ENCODE data around the gene ATP9B. TPM values are rescaled to one million over a fixed set of nuclear protein-coding genes. Genes with fewer than 3 reads are reported as not detected.

The ATP9B gene
- total RNA-seq, 2 donors from 2014 or later = 27.4 to 29.2 TPM

DNA sequence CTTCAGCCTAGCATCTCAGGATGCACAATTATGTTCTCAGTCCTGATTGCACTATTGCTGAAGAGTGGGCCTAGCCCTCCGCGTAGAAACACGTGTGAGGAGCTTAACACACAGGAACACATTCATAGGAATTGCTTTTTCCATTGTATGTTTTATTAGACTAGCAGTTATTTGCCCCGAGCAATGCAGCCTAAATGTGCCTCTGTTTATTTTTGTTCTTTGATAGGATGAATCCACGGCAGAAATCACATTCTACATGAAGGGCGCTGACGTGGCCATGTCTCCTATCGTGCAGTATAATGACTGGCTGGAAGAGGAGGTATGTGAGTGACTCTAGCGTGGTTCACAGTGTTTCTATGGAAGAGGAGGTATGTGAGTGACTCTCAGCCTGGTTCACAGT is 260.6 kb downstream of the ATP9B start:
- intact Hi-C loops (cut with DNase I, micrococcal nuclease) = no loop called here
- no peak for DNase-seq
- no peak for ATAC-seq

DNA sequence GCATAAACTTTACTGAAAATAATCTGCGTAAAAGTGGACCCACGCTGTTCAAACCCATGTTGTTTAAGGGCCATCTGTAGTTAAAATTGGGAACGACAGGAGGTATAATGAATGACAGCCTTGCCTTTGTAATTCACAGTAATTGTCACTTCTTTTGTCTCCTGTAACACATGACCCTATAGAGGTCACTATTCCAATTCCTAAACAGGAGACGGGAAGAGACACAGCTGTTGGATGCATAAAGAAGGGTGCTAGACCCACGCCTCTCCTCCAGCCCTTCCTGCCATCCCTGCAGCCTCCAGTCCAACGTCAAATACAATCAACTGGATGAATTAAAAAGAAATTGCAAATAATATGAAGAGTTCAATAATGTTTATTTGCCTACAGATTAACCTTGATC is 263.5 kb downstream of the ATP9B start:
- no peak for DNase-seq
- ATAC-seq = no peak
- intact Hi-C loops (cut with DNase I, micrococcal nuclease) = no loop called here

DNA sequence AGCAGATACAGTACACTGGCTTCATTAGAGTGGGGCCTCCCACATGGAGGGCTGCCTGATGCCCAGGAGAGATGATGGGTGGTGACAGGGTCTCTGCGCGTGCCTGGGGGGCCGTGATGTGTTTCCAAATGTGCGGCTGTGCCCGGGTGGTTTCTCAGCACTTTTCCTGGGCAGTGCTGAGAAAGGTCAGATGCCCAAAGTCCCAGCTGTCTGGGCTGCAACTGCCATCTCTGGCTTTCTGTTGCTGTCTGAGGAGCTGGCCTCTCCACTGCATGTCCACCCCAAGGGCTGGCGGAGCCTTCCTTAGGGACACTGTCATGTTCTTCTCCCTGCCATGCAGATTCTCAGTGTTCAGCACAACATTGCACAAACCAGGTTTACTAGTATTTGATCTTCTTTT is 263.9 kb downstream of the ATP9B start:
- intact Hi-C loops (cut with DNase I, micrococcal nuclease) = no loop called here
- ATAC-seq (no peak), DNase-seq (no peak)

DNA sequence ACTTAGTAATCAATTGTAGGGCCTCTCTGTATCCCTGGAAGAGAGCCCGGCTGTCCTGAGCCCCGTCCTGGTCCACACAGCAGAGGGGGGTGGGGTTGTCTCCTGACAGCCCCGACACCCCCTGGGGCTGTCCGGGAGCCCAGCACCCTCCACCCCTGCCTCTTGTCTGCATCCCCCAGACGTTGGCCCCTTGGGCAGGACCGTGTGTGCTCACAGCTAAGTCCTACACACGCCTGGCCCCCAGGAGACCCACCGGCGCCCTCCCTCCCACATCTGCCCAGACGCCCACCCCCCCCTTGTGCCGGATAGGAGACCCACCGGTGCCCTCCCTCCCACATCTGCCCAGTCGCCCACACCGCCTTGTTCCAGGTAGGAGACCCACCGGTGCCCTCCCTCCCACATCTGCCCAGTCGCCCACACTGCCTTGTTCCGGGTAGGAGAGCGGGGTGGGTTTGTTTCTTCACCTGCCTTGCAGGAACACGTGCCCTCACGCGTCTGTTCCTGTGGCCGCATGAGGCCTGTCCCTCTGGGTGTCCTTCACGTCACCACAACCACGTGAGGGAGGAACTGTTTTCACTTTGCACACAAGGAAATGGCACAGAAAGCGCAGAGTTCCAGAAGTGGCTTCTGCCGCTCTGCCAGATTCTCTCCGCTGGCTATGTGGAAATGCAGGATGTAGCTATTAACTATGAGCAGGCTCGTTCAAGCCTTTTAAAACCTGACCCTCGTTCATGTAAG is 265.5 kb downstream of the ATP9B start:
- intact Hi-C loops (cut with DNase I, micrococcal nuclease) = no loop called here
- ATAC-seq (no peak), DNase-seq (no peak)

DNA sequence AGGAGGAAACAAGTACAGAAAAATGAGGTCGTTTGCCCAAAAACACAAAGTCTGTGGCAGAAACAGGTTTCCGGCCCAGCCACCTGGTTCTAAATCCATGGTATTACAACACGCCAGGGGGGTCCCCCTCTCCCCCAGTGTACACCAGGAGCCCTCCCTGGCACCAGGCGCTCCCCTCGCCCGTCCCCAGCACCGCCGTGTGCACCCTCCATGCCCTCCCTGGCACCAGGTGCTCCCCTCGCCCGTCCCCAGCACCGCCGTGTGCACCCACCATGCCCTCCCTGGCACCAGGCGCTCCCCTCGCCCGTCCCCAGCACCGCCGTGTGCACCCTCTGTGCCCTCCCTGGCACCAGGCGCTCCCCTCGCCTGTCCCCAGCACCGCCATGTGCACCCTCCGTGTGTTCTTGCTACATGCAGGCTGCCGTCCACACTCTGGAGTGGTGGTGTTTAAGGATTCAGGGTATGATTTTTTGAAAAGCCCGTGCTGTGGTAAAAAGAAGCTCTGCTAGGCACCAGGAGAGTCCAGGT is 266.7 kb downstream of the ATP9B start:
- intact Hi-C loops (cut with DNase I, micrococcal nuclease) = no loop called here
- ATAC-seq (no peak), DNase-seq (no peak)

DNA sequence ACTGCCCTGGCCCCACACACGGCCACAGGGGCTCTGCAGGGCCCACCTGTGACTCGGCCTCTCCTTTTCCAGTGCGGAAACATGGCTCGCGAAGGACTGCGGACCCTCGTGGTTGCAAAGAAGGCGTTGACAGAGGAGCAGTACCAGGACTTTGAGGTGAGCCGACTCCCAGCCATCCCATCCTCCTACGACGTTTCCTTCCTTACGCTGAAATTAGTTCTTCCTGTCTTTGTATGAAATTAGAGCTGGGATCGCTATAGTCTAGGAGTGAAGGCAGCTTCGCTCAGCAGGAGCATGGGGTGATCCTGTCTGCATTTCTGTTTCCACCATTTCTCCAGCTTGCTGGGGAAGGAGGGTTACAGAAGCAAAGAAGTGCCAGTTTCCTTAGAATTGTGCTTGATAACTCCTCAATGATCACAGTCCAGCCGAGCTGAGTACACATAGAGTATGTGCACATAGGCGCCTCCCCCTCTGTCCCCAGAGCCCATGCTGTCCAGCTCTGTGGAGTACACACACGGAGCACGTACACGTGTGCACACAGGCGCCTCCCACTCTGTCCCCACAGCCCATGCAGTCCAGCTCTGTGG is 267.5 kb downstream of the ATP9B start:
- ATAC-seq (no peak), DNase-seq (no peak)
- intact Hi-C loops (cut with DNase I, micrococcal nuclease) = no loop called here

DNA sequence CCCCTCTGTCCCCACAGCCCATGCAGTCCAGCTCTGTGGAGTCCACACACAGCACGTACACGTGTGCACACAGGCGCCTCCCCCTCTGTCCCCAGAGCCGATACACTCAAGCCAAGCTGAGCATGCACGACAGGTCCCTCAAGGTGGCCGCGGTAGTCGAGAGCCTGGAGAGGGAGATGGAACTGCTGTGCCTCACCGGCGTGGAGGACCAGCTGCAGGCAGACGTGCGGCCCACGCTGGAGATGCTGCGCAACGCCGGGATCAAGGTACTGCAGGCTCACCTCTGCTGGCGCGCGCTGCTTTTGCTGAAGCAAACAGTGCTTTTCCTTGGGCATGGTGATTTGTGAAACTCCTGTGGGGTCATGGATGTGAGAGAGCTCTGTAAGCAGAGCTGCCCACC is 268.0 kb downstream of the ATP9B start:
- ATAC-seq (no peak), DNase-seq (no peak)
- intact Hi-C loops (cut with DNase I, micrococcal nuclease) = no loop called here

DNA sequence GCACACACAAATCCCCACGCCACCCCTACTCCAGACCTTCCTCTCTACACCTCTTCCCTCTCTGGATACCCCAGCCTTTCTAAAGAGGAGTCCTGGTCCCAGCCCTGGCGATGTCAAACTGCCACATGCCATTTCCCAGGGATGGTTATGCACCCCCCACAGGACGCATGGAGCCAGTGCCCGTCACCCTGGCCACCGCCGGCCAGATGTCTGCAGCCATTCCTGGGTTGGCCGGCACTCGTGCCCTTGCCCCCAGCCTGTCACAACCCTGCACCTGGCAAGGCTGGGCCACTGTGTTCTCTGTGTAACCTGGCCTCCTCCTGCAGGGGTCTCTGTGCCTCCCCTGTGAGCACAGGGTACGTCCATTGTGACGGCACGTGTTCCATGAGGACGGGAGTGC is 268.4 kb downstream of the ATP9B start:
- intact Hi-C loops (cut with DNase I, micrococcal nuclease) = no loop called here
- DNase-seq (no peak), ATAC-seq (no peak)

DNA sequence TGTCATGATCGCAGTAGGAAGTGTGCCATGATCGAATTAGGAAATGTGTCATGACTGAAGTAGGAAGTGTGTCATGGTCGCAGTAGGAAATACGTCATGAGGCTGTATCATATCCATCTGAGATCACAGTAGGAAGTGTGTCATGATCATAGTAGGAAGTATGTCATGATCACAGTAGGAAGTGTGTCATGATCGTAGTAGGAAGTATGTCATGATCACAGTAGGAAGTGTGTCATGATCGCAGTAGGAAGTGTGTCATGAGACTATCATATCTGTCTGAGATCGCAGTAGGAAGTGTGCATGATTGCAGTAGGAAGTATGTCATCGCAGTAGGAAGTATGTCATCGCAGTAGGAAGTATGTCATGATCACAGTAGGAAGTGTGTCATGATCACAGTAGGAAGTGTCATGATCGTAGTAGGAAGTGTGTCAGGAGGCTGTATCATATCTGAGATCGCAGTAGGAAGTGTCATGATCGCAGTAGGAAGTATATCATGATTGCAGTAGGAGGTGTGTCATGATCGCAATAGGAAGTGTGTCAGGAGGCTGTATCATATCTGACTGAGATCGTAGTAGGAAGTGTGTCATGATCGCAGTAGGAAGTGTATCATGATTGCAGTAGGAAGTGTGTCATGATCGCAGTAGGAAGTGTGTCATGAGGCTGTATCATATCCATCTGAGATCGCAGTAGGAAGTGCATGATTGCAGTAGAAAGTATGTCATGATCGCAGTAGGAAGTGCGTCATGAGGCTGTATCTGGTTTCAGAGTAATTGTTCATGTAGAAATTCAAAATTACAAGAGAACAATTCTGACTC is 270.1 kb downstream of the ATP9B start:
- ATAC-seq (no peak), DNase-seq (no peak)
- intact Hi-C loops (cut with DNase I, micrococcal nuclease) = no loop called here

DNA sequence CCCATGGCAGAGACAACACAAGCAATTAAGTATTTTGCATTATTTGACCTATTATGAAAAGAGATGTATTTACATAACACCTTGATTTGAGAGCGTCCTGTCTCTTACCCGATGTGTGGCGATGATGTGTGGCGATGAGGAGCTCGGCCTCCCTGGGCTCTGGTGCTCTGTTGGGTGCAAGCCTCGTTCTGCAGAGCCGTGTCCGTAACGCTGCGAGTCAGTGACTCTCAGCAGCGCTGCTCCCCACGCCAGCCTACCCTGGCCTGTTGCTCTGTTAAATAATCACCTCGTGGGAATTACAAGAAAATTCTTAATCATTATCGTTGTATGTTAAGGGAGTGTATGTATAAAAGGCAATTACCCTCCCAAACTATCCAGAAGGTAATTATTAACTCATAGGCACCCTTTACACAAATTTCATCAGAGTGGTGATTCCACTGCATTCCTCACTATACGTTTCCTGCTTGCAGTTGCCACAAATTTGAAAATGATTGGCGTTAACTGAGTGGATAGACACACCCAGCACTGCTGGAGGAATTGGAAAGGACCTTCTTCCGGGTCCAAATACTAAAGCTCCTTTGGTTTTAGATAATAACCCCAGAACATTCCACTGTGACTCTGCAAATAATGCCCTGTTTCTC is 274.5 kb downstream of the ATP9B start:
- DNase-seq (no peak), ATAC-seq (peak; percentile 91)
- intact Hi-C loops (cut with DNase I, micrococcal nuclease) = no loop called here

DNA sequence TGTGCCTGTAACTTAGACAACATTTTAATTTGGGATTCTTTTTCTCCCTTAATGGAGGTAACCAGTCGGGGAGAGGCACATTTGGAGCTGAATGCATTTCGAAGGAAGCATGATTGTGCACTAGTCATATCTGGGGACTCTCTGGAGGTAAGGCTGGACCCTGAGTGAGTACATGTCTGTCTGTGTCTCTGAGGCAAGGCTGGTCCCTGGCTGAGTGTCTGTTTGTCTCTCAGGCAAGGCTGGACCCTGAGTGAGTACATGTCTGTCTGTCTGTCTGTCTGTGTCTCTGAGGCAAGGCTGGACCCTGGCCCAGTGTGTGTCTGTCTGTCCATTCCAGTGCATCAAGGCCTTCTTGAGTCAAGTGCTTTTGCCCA is 275.0 kb downstream of the ATP9B start:
- ATAC-seq = peak; percentile 44
- intact Hi-C loops (cut with DNase I, micrococcal nuclease) = no loop called here
- no peak for DNase-seq

DNA sequence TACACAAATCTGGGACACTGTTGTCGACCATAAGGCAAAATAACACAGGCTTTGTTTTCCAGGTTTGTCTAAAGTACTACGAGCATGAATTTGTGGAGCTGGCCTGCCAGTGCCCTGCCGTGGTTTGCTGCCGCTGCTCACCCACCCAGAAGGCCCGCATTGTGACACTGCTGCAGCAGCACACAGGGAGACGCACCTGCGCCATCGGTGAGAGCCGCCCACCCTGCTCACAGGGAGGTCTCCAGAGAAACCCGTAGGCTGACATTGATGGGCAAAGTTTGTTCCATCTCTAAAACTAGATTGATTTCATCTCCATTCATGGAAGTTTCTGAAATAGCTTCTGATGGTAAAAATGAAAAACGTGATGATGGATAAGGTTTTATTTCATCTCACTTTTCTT is 276.2 kb downstream of the ATP9B start:
- DNase-seq (no peak), ATAC-seq (no peak)
- intact Hi-C loops (cut with DNase I, micrococcal nuclease) = no loop called here

DNA sequence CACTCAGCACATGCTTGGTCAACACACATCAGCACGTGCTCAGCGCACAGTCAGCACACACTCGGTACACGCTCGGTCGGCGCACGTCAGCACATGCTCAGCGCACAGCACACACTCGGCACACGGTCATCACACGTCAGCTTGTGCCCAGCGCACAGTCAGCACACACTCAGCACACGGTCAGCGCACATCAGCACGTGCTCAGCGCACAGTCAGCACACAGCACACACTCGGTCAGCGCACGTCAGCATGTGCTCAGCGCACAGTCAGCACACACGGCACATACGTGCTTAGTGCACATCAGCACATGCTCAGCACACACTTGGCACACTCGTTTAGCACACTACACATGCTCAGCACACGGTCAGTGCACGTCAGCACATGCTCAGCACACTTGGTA is 276.8 kb downstream of the ATP9B start:
- DNase-seq (no peak), ATAC-seq (no peak)
- intact Hi-C loops (cut with DNase I, micrococcal nuclease) = no loop called here

DNA sequence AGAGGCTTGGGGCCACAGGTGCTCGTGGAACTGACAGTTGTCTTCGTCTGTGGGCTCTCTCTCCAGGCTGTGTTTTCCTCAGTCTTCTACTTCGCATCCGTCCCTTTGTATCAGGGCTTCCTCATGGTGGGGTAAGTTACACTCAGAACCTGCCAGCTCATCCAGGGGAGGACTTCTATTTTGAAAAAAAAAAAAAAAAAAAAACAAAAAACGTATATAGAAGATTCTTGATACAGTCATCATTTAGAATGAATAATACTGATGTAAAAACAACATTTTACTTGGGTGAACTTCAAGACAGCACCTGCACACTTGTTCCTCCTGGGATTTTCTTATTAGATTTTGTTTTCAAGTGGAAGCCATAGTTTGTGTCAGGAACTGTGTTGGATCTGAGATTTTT is 278.9 kb downstream of the ATP9B start:
- no peak for DNase-seq

DNA sequence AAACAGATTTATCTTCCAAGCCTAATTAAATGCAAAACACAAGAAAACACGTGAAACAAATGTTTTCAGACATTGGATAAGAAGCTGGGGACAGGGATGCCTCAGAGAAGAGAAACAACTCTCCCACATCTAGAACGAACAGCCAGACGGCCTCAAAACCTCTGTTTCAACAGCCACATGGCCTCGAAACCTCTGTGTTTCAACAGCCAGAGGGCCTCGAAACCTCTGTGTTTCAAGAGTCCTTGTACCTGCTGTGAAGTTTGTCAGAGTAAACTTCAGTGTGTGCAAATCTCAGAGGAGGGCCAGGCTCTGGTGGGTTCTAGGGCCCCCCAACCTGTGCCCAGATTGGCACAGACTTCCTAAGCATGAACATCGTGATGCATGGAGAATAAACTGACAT is 283.2 kb downstream of the ATP9B start:
- intact Hi-C loops (cut with DNase I, micrococcal nuclease) = no loop called here
- ATAC-seq (no peak), DNase-seq (no peak)

More for the DNA sequence above, 278.9 kb downstream of the ATP9B start:
- ATAC-seq = no peak
- intact Hi-C loops (cut with DNase I, micrococcal nuclease) = no loop called here

DNA sequence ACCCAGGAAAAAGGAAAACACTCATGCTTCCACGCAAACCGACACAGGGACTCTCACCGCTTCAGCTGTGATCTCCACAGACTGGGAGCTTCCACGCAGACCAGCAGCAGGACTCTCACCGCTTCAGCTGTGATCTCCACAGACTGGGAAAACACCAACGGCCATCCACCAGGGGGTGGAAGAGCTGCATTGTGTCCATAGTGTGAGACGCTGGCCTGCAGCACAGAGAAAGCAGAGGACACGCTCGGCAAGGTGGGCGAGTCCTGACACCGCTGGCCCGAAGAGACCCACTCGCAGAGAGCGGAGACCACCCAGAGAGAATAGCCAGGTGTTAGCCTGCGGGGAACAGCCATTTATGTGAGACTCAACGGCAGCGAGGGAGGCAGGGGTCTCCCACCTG is 284.1 kb downstream of the ATP9B start:
- intact Hi-C loops (cut with DNase I, micrococcal nuclease) = no loop called here
- DNase-seq (no peak), ATAC-seq (no peak)

DNA sequence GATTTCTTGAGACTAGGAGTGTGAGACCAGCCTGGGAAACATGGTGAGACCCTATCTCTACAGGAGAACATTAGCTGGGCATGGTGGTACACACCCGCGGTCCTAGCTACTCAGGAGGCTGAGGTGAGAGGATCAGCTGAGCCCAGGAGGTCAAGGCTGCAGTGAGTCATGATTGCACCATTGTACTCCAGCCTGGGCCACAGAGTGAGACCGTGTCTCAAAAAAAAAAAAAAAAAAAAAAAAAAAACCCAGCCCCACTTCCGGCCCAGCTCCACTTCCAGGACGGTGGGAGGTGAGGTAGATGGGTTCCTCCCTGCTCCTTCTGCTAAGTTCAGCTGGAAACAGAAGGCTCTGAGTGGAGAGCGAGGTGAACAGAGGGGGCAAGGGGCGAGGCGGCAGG is 285.2 kb downstream of the ATP9B start:
- DNase-seq (no peak), ATAC-seq (no peak)
- intact Hi-C loops (cut with DNase I, micrococcal nuclease) = no loop called here

DNA sequence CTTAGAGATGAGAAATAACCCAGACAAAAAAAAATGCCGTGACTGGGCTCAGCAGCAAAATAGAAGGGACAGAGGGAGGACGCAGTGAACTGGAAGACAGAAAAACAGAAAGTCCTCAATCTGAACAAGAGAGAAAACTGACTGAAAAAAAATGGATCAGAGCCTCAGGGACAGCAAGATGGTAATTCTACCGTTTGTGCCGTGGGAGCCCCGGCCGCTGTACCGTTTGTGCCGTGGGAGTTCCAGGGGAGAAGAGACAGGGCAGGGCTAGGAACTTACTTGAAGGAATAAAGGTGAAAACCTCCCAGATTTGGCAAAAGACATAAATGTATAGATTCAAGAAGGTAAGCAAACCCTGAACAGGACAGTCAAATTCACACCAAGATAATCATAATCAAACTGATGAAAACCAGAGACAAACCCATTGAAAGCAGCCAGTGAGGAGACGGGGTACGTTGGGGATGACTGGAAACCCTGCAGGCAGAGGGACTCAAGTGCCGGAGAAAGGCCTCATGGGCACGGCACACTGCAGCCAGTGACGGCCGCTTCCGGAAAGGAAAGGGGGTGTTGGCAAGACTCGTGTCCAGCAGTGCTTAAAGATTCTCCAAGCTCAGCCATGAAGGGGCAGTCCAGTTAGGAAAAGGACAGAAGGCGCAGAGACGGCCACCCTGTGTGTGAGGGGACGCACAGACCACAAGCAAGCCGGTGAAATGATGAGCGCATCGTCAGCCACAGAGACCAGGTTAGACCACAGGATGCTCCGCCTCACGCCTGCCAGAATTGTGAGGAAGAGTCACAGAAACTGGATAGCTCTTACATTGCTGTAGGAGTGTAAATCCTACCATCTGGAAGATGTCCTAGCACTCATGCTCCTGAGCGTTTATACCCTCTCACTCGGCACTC is 286.5 kb downstream of the ATP9B start:
- intact Hi-C loops (cut with DNase I, micrococcal nuclease) = no loop called here

DNA sequence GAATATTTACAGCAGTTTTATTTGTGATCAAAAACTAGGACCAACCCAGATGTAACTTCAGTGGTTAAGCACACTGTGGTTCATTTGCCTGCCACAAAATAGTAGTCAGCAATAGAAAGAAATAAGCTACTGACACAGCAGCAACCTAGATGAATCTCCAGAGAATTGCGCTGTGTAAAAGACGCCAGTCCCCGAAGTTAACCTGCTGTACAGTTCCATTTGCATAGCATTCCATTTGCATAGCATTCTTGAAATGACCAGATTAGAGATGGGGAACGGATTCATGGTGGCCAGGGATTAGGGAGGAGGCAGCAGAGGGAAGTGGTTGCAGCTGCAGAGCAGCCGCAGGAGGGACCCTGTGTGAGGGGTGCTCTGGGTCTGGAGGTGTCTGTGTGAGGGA is 287.2 kb downstream of the ATP9B start:
- no peak for DNase-seq
- no peak for ATAC-seq
- intact Hi-C loops (cut with DNase I, micrococcal nuclease) = no loop called here

More for the DNA sequence above, 286.5 kb downstream of the ATP9B start:
- DNase-seq (no peak), ATAC-seq (no peak)
